Measurements from ENCODE around the gene CHPF. TPM values are rescaled to one million over a fixed set of nuclear protein-coding genes. Genes with fewer than 3 reads are reported as not detected.

The CHPF gene
- total and polyA plus RNA-seq, 2 donors (not counting 1 experiment from before 2014, with no cell fraction given): 35.8 to 58.8 TPM

DNA sequence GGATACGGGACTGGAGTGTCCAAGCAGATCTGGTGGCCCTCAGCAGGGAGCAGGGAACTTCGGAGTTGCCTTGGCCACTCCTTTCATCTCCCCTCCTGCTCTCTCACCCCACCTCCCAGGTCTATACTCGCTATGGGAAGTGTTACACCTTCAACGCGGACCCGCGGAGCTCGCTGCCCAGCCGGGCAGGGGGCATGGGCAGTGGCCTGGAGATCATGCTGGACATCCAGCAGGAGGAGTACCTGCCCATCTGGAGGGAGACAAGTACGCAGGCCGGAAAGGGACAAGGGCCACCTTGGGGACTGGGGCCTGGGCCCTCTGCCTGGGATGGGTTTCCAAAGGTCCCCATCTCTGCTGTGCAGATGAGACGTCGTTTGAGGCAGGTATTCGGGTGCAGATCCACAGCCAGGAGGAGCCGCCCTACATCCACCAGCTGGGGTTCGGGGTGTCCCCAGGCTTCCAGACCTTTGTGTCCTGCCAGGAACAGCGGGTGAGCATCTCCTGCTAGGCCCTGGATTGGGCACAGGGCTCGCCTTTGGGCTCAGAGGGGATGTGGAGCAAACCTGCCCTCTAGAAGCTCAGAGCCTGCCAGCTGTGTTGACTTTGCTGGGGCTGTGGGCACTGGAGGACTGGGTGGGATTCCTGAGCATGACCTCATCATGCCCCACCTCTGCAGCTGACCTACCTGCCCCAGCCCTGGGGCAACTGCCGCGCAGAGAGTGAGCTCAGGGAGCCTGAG is 11.8 kb downstream of the CHPF start:
- Histone ChIP-seq H3K27me3 (ENCODE audit: control insufficient read depth, insufficient read depth, low read length) (peaks cover 37% of the 10 kb centered on the region), H3K79me2 (ENCODE audit: control insufficient read depth, insufficient read depth, low read length) (no peaks in the 10 kb centered on the region), H3K4me3 (replicated peaks in 1 of 4; ENCODE audit: control extremely low read depth in 1 of 4, insufficient read depth in 1 of 4, low read depth in 3 of 4, low read length in 4 of 4) (no peak overlapping the region), H2AFZ (ENCODE audit: low read length) (no peak overlapping the region), H3K9ac (ENCODE audit: insufficient read depth, low read length) (no peak overlapping the region), H3K9me3 (ENCODE audit: control insufficient read depth, insufficient read depth, low read depth, low read length) (no peaks in the 10 kb centered on the region), H3K36me3 (ENCODE audit: control insufficient read depth, insufficient read depth, low read length) (no peaks in the 10 kb centered on the region), H3K4me2 (ENCODE audit: extremely low read depth, insufficient read depth, low read length) (no peak overlapping the region), H3K27ac (ENCODE audit: insufficient read depth, low read length) (no peak overlapping the region), H3K4me1 (ENCODE audit: control insufficient read depth, extremely low read depth, insufficient read depth, low read length) (no peaks in the 10 kb centered on the region), H4K20me1 (ENCODE audit: control insufficient read depth, extremely low read depth, insufficient read depth, low read length) (no peaks in the 10 kb centered on the region)
- DNase-seq (ENCODE audit: low read depth in 2 of 2): no peak
- no peak for TF ChIP-seq EZH2 (IDR thresholded peaks at IDR 0.05; ENCODE audit: low read length, missing control alignments)
- TF ChIP-seq, protein P1, sequence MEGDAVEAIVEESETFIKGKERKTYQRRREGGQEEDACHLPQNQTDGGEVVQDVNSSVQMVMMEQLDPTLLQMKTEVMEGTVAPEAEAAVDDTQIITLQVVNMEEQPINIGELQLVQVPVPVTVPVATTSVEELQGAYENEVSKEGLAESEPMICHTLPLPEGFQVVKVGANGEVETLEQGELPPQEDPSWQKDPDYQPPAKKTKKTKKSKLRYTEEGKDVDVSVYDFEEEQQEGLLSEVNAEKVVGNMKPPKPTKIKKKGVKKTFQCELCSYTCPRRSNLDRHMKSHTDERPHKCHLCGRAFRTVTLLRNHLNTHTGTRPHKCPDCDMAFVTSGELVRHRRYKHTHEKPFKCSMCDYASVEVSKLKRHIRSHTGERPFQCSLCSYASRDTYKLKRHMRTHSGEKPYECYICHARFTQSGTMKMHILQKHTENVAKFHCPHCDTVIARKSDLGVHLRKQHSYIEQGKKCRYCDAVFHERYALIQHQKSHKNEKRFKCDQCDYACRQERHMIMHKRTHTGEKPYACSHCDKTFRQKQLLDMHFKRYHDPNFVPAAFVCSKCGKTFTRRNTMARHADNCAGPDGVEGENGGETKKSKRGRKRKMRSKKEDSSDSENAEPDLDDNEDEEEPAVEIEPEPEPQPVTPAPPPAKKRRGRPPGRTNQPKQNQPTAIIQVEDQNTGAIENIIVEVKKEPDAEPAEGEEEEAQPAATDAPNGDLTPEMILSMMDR (conservative IDR thresholded peaks at IDR 0.05 in 1 of 2, IDR thresholded peaks at IDR 0.05 in 1 of 2; ENCODE audit: low read depth in 1 of 2, low read length in 2 of 2): no peak

- Histone ChIP-seq H4K20me1 (ENCODE audit: control insufficient read depth, extremely low read depth, insufficient read depth, low read length) (no peaks in the 10 kb centered on the region), H3K36me3 (ENCODE audit: control insufficient read depth, insufficient read depth, low read length) (no peaks in the 10 kb centered on the region), H3K9me3 (ENCODE audit: control insufficient read depth, insufficient read depth, low read depth, low read length) (no peaks in the 10 kb centered on the region), H3K4me3 (replicated peaks in 1 of 4; ENCODE audit: control extremely low read depth in 1 of 4, insufficient read depth in 1 of 4, low read depth in 3 of 4, low read length in 4 of 4) (peak overlapping the region in 1 of 4 experiments; percentile 32), H3K27ac (ENCODE audit: insufficient read depth, low read length) (no peak overlapping the region), H3K4me1 (ENCODE audit: control insufficient read depth, extremely low read depth, insufficient read depth, low read length) (no peaks in the 10 kb centered on the region), H3K4me2 (ENCODE audit: extremely low read depth, insufficient read depth, low read length) (peak overlapping the region; percentile 40), H3K27me3 (ENCODE audit: control insufficient read depth, insufficient read depth, low read length) (peaks cover 44% of the 10 kb centered on the region), H2AFZ (ENCODE audit: low read length) (no peak overlapping the region), H3K79me2 (ENCODE audit: control insufficient read depth, insufficient read depth, low read length) (no peaks in the 10 kb centered on the region), H3K9ac (ENCODE audit: insufficient read depth, low read length) (no peak overlapping the region)
- peak; percentile 70 to 81 for DNase-seq (ENCODE audit: low read depth in 2 of 2)
- peak; percentile 18 for TF ChIP-seq EZH2 (IDR thresholded peaks at IDR 0.05; ENCODE audit: low read length, missing control alignments)
- TF ChIP-seq, protein P1 (conservative IDR thresholded peaks at IDR 0.05 in 1 of 2, IDR thresholded peaks at IDR 0.05 in 1 of 2; ENCODE audit: low read depth in 1 of 2, low read length in 2 of 2): peak; percentile 93 to 94
Observed at GRCh38 chr2:219530048-219530963, 13.3 kb downstream of the CHPF start.

GRCh38 chr2:219527472-219527871 is 16.1 kb downstream of the CHPF start:
- H3K4me1 ChIP-seq (ENCODE audit: control insufficient read depth, extremely low read depth, insufficient read depth, low read length): peaks cover 1% of the 10 kb centered on the region

More at GRCh38 chr2:219527472-219527871, 16.1 kb downstream of the CHPF start:
- no peaks in the 10 kb centered on the region for H4K20me1 ChIP-seq (ENCODE audit: control insufficient read depth, extremely low read depth, insufficient read depth, low read length)
- DNase-seq (ENCODE audit: low read depth in 2 of 2): no peak
- peaks cover 41% of the 10 kb centered on the region for H3K27me3 ChIP-seq (ENCODE audit: control insufficient read depth, insufficient read depth, low read length)
- no peak overlapping the region for H2AFZ ChIP-seq (ENCODE audit: low read length)
- H3K79me2 ChIP-seq (ENCODE audit: control insufficient read depth, insufficient read depth, low read length): no peaks in the 10 kb centered on the region
- H3K9ac ChIP-seq (ENCODE audit: insufficient read depth, low read length): no peak overlapping the region
- no peaks in the 10 kb centered on the region for H3K36me3 ChIP-seq (ENCODE audit: control insufficient read depth, insufficient read depth, low read length)
- H3K4me3 ChIP-seq (replicated peaks in 1 of 4; ENCODE audit: control extremely low read depth in 1 of 4, insufficient read depth in 1 of 4, low read depth in 3 of 4, low read length in 4 of 4): no peak overlapping the region
- no peak overlapping the region for H3K4me2 ChIP-seq (ENCODE audit: extremely low read depth, insufficient read depth, low read length)
- TF ChIP-seq, protein P1 (conservative IDR thresholded peaks at IDR 0.05 in 1 of 2, IDR thresholded peaks at IDR 0.05 in 1 of 2; ENCODE audit: low read depth in 1 of 2, low read length in 2 of 2): no peak
- no peak for TF ChIP-seq EZH2 (IDR thresholded peaks at IDR 0.05; ENCODE audit: low read length, missing control alignments)
- no peaks in the 10 kb centered on the region for H3K9me3 ChIP-seq (ENCODE audit: control insufficient read depth, insufficient read depth, low read depth, low read length)
- H3K27ac ChIP-seq (ENCODE audit: insufficient read depth, low read length): no peak overlapping the region
